ENCODE data around the gene SAMD11. TPM values are rescaled to one million over a fixed set of nuclear protein-coding genes. Genes with fewer than 3 reads are reported as not detected.
A peak's percentile ranks its signal among the peaks of the same experiment; 100 is the strongest.

Gene SAMD11
- total and polyA plus RNA-seq, 10 of the 15 experiments (the other 5 are each of a cell fraction or from before 2014, with no cell fraction given), result 0.04 to 0.31 (median 0.19) TPM; not detected in 6

- peaks cover 6 to 8% of the 10 kb centered on the region in 2 experiments for H3K27me3 ChIP-seq (replicated peaks in 1 of 2; ENCODE audit: control insufficient read depth in 2 of 2, insufficient read depth in 2 of 2, low read length in 1 of 2)
- H3K9ac ChIP-seq (ENCODE audit: control insufficient read depth, insufficient read depth, low read length), result no peak overlapping the region
- no peaks in the 10 kb centered on the region for H3K9me3 ChIP-seq (replicated peaks; ENCODE audit: control insufficient read depth, insufficient read depth, low read length)
- H2AFZ ChIP-seq (ENCODE audit: control insufficient read depth, low read depth, low read length), result no peak overlapping the region
- H3K4me2 ChIP-seq (ENCODE audit: control insufficient read depth, insufficient read depth), result peak overlapping the region; percentile 42; the same call in 1 of the 2 replicates
- no peaks in the 10 kb centered on the region for H4K20me1 ChIP-seq (ENCODE audit: control insufficient read depth, insufficient read depth)
- RAD21 ChIA-PET (ENCODE audit: unreplicated experiment), result interaction anchor here (0.9 to 4.1 kb wide), 2 partner anchors 25 to 36 kb away, joined by 4 to 20 read pairs; no protein-coding TSS in a partner anchor
- ATAC-seq (peak; percentile 50), FAIRE-seq (no peak), DNase-seq (ENCODE audit: low read depth, low spot score) (no peak)
- no peak overlapping the region for H3K4me3 ChIP-seq
- in situ Hi-C loops (cut with MboI) (no loop called here), intact Hi-C loops (cut with micrococcal nuclease; ENCODE audit: unreplicated experiment) (loop anchor here (5.0 kb wide), 1 partner anchor 34 kb away; no protein-coding TSS in a partner anchor)
- BruUV-seq (replicated peaks), result no TSS peak
- H3K79me2 ChIP-seq (ENCODE audit: control insufficient read depth, insufficient read depth, low read length), result no peaks in the 10 kb centered on the region
- POLR2A ChIA-PET, result interaction anchor here (0.7 kb wide), 1 partner anchor 665 kb away, joined by 7 read pairs; no protein-coding TSS in a partner anchor
- H3K36me3 ChIP-seq (ENCODE audit: control insufficient read depth in 2 of 2, insufficient read depth in 2 of 2, low read length in 1 of 2), result peaks cover 0 to 3% of the 10 kb centered on the region in 2 experiments; a peak in 3 of 4 replicates
- H3K27ac ChIP-seq (ENCODE audit: control insufficient read depth, insufficient read depth), result no peak overlapping the region
- peaks cover 7% of the 10 kb centered on the region; the same call in 1 of the 2 replicates for H3K4me1 ChIP-seq (ENCODE audit: control insufficient read depth, insufficient read depth, low read length)
- SMC1A ChIA-PET (ENCODE audit: uncharacterized antibody, unreplicated experiment), result no interaction called here
- CTCF ChIA-PET, result interaction anchor here (0.7 to 1.1 kb wide), 2 partner anchors 21 to 37 kb away, joined by 3 to 4 read pairs; no protein-coding TSS in a partner anchor
- 4% methylated on average over 58 of the region's 98 CpGs for WGBS (ENCODE audit: insufficient coverage, insufficient replicate concordance, low lambda C conversion rate, missing lambda C conversion rate)
- TF ChIP-seq LARP7 (IDR thresholded peaks at IDR 0.05) (peak; percentile 27; the same call in 1 of the 2 replicates), BHLHE40 (IDR thresholded peaks at IDR 0.05; ENCODE audit: borderline replicate concordance in 1 of 2, low read depth in 2 of 2, low read length in 1 of 2) (peak in 1 of 2 experiments; percentile 46; a peak in 2 of 4 replicates), HDGF (IDR thresholded peaks at IDR 0.05) (no peak), TCF12 (IDR thresholded peaks at IDR 0.05; ENCODE audit: low read depth, low read length) (no peak), MLLT1 (IDR thresholded peaks at IDR 0.05) (no peak), ATF2 (IDR thresholded peaks at IDR 0.05; ENCODE audit: low read length) (no peak), JUND (IDR thresholded peaks at IDR 0.05; ENCODE audit: low read depth, low read length) (no peak), ZNF622 (IDR thresholded peaks at IDR 0.05) (no peak), IRF5 (IDR thresholded peaks at IDR 0.05; ENCODE audit: borderline replicate concordance) (no peak), NRF1 (conservative IDR thresholded peaks at IDR 0.05; ENCODE audit: low read depth, low read length) (no peak), ZNF687 (IDR thresholded peaks at IDR 0.05) (no peak), ESRRA (IDR thresholded peaks at IDR 0.05; ENCODE audit: low read length) (no peak), IKZF2 (IDR thresholded peaks at IDR 0.05) (no peak), SMARCA5 (IDR thresholded peaks at IDR 0.05) (no peak)
These were observed 18.1 kb downstream of the SAMD11 start for GRCh38 chr1:941588-942383.
